OCI-LY3 (cell line): ENCODE data around the gene MTMR3.

ENCODE experiments used
- H2AFZ ChIP-seq: fragments of 200-600, 300-600 bp; shearing (Covaris generic); 2 replicates; pipeline ENCODE4 v1.6.0; 2014; ENCODE audit warnings: antibody characterized with exemption, low read depth, low read length
- H3K27ac ChIP-seq: fragments of 200-600, 300-600 bp; sonication (generic); 2 replicates; pipeline ENCODE4 v1.5.1; 2014; ENCODE audit warnings: mild to moderate bottlenecking, low read length, moderate library complexity, mixed read lengths
- H3K27me3 ChIP-seq: fragments of 200-600, 300-600 bp; sonication (generic); 2 replicates; pipeline ENCODE4 v1.6.1; 2014; ENCODE audit warnings: low read depth, low read length, mixed read lengths
- H3K36me3 ChIP-seq: fragments of 200-600, 300-600 bp; sonication (generic); replicated peaks from 2 replicates; pipeline ENCODE3; 2014; ENCODE audit warnings: low read depth, low read length, mixed read lengths
- H3K4me1 ChIP-seq: fragments of 300-600, 200-600 bp; sonication (generic); 2 replicates; pipeline ENCODE4 v1.6.1; 2014; ENCODE audit warnings: low read length, mixed read lengths
- H3K4me2 ChIP-seq: fragments of 200-600, 300-600 bp; sonication (generic); 2 replicates; pipeline ENCODE4 v1.6.1; 2014; ENCODE audit warnings: low read length, mixed read lengths
- H3K4me3 ChIP-seq: fragments of 300-600, 200-600 bp; sonication (generic); 2 replicates; pipeline ENCODE4 v1.5.1; 2014; ENCODE audit warnings: antibody characterized with exemption, mild to moderate bottlenecking, low read length, moderate library complexity
- H3K79me2 ChIP-seq: fragments of 300-600, 200-600 bp; shearing (Covaris generic); 2 replicates; pipeline ENCODE4 v1.6.1; 2014; ENCODE audit warnings: mild to moderate bottlenecking, low read length, mixed read lengths
- H3K9ac ChIP-seq: fragments of 300-600, 200-600 bp; shearing (Covaris generic); 2 replicates; pipeline ENCODE4 v1.6.0; 2014; ENCODE audit warnings: mild to moderate bottlenecking, low read length, moderate library complexity
- H3K9me3 ChIP-seq: fragments of 200-600, 300-600 bp; shearing (Covaris generic); 2 replicates; pipeline ENCODE4 v1.6.1; 2014; ENCODE audit warnings: low read length, mixed read lengths; ENCODE audit not compliant: insufficient read depth
- H4K20me1 ChIP-seq: fragments of 200-600, 300-600 bp; sonication (generic); 2 replicates; pipeline ENCODE4 v1.6.1; 2016; ENCODE audit warnings: low read length, mixed read lengths; ENCODE audit not compliant: insufficient read depth
- EZH2phosphoT487 ChIP-seq: fragments of 200-600 bp; shearing (Covaris generic); IDR thresholded peaks from 2 replicates; pipeline ENCODE4 v1.6.1; 2018; ENCODE audit warnings: antibody characterized with exemption, mixed run types, low read depth
- TF ChIP-seq, protein P1 (sequence below): fragments of 200-600, 300-600 bp; sonication (generic); IDR thresholded peaks from 2 replicates; pipeline ENCODE4 v1.5.1; 2014; ENCODE audit warnings: antibody characterized with exemption, low read length, low read depth

Gene MTMR3

DNA sequence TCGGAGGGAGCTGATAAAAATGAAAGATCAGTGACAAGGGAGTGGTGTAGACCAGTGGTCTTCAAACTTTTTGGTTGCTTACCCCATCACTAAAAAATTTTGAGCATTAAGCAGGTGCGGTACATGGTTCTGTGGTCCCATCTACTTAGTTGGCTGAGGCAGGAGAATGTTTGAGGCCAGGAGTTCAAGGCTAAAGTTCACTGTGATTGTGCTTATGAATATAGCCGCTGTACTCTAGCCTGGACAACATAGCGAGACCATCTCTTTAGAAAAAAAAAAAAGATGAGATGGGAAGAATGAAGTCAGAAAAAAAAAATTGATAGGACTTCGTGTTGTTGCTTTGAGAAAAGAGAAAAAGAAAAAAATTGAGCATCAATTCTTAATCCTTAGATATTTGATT, 7.8 kb downstream of the MTMR3 start:
- H3K27me3 ChIP-seq, result no peaks in the 10 kb centered on the region
- H3K4me1 ChIP-seq, result no peaks in the 10 kb centered on the region
- no peaks in the 10 kb centered on the region for H3K36me3 ChIP-seq
- no peaks in the 10 kb centered on the region for H3K9me3 ChIP-seq
- no peak overlapping the region for H3K27ac ChIP-seq
- H3K4me3 ChIP-seq, result no peak overlapping the region
- peaks cover 43% of the 10 kb centered on the region for H3K79me2 ChIP-seq
- H3K9ac ChIP-seq, result no peak overlapping the region
- no peak overlapping the region for H2AFZ ChIP-seq
- H3K4me2 ChIP-seq, result no peak overlapping the region
- peaks cover 28% of the 10 kb centered on the region for H4K20me1 ChIP-seq
- TF ChIP-seq EZH2phosphoT487, result no peak
- TF ChIP-seq, protein P1, sequence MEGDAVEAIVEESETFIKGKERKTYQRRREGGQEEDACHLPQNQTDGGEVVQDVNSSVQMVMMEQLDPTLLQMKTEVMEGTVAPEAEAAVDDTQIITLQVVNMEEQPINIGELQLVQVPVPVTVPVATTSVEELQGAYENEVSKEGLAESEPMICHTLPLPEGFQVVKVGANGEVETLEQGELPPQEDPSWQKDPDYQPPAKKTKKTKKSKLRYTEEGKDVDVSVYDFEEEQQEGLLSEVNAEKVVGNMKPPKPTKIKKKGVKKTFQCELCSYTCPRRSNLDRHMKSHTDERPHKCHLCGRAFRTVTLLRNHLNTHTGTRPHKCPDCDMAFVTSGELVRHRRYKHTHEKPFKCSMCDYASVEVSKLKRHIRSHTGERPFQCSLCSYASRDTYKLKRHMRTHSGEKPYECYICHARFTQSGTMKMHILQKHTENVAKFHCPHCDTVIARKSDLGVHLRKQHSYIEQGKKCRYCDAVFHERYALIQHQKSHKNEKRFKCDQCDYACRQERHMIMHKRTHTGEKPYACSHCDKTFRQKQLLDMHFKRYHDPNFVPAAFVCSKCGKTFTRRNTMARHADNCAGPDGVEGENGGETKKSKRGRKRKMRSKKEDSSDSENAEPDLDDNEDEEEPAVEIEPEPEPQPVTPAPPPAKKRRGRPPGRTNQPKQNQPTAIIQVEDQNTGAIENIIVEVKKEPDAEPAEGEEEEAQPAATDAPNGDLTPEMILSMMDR, result no peak

DNA sequence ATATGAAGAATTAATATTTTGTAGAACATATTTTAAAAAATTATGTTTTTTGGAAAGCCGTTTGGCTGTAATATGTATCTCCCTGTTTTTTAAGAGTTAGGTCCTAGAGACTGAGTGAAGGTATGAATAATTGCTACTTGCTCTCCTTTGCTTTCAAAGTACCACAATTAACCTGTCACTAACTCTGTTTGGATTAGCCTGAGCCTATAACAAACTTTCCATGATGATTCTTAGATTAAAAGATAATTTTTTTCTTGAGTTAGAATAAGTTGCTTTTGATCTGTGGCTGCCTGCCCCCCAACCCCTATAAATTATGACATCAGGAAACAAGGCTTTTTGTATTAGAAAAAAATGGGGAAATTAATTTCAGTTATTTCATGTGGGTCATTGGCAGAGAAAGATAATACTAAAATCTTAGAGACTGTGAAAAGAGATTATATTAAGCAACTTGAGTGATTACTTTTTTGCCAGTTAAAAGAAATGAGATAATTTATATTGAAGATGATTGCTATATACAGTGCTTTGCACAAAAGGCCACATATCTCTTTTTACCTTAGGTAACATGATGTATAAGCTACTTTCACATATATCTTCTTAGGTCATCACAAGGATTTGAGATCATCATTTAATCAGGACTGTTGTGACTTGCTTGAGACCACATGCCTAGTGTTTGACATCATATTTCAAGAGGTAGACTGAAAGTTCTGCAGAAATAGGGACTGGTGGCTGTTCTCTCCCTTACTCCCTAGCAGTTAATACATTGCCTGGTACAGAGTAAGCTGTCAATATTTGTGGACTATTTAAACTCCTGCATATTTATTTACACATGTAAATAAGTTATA, 9.6 kb downstream of the MTMR3 start:
- no peaks in the 10 kb centered on the region for H3K4me1 ChIP-seq
- H3K36me3 ChIP-seq, result no peaks in the 10 kb centered on the region
- TF ChIP-seq EZH2phosphoT487, result no peak
- TF ChIP-seq, protein P1, result no peak
- H3K4me3 ChIP-seq, result no peak overlapping the region
- H4K20me1 ChIP-seq, result peaks cover 26% of the 10 kb centered on the region
- H3K9me3 ChIP-seq, result no peaks in the 10 kb centered on the region
- no peak overlapping the region for H3K9ac ChIP-seq
- peaks cover 35% of the 10 kb centered on the region for H3K79me2 ChIP-seq
- H3K4me2 ChIP-seq, result no peak overlapping the region
- H3K27me3 ChIP-seq, result no peaks in the 10 kb centered on the region
- H2AFZ ChIP-seq, result no peak overlapping the region
- no peak overlapping the region for H3K27ac ChIP-seq

DNA sequence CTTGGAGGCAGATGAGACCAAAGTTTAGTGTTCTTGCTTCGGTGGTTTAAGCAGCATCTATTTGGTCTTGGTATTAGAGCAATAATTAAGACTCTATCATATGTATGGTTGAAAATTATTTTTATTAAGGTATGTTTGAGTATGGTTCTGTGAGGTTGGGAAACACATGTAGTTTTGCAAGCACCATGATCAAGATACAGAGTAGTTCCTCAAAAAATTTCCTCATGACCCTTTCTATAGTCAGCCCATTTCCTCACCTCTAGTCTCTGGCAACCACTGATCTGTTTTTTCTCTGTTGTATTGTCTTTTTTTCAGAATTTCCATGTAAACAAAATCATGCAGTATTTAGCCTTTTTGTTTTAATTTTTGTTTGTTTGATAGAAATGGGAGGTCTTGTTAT, 18.4 kb downstream of the MTMR3 start:
- Histone ChIP-seq H3K4me3 (no peak overlapping the region), H2AFZ (no peak overlapping the region), H3K36me3 (no peaks in the 10 kb centered on the region), H3K9ac (no peak overlapping the region), H3K4me1 (no peaks in the 10 kb centered on the region), H3K4me2 (no peak overlapping the region), H3K9me3 (no peaks in the 10 kb centered on the region), H4K20me1 (peaks cover 20% of the 10 kb centered on the region; the same call in 1 of the 2 replicates), H3K79me2 (peaks cover 5% of the 10 kb centered on the region; the same call in 1 of the 2 replicates), H3K27me3 (no peaks in the 10 kb centered on the region), H3K27ac (no peak overlapping the region)
- no peak for TF ChIP-seq EZH2phosphoT487
- TF ChIP-seq, protein P1, result no peak

DNA sequence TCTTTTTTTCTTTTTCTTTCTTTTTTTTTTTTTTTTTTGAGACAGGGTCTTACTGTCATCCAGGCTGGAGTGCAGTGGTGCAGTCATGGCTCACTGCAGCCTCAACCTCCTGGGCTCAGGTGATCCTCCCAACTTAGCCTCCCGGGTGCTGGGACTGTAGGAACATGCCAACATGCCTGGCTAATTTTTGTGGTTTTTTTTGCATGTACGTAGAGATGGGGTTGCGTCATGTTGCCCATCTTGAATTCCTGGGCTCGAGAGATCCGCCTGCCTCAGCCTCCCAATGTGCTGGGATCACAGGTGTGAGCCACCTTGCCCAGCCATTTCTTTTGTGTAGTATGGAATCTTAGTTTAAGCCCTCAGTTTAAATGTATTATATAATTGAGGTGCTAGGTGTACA, 20.4 kb downstream of the MTMR3 start:
- no peak overlapping the region for H3K9ac ChIP-seq

More for the DNA sequence above, 20.4 kb downstream of the MTMR3 start:
- Histone ChIP-seq H3K27me3 (no peaks in the 10 kb centered on the region), H3K79me2 (peaks cover 5% of the 10 kb centered on the region; the same call in 1 of the 2 replicates), H3K4me3 (no peak overlapping the region), H3K4me2 (no peak overlapping the region), H2AFZ (no peak overlapping the region), H3K9me3 (no peaks in the 10 kb centered on the region), H3K36me3 (no peaks in the 10 kb centered on the region), H4K20me1 (peaks cover 31% of the 10 kb centered on the region), H3K27ac (no peak overlapping the region), H3K4me1 (no peaks in the 10 kb centered on the region)
- TF ChIP-seq EZH2phosphoT487, result no peak
- TF ChIP-seq, protein P1, result no peak
